D721Med (cell line): ENCODE results near the gene NAV2.

Experiments
- DNase-seq: peaks from one replicate; pipeline ENCODE4 v3.0.0; 2011; ENCODE audit warnings: low spot score; ENCODE audit not compliant: insufficient read length
- FAIRE-seq: peaks from 2 replicates; lab custom pipeline; 2011; peaks lifted over from hg19 to GRCh38; lab: Jason Lieb, UNC
- TF ChIP-seq, protein P1 (sequence below): IDR thresholded peaks from 2 replicates; pipeline ENCODE4 v1.5.1; 2012; ENCODE audit warnings: mild to moderate bottlenecking, control low read depth; ENCODE audit not compliant: insufficient read depth; ENCODE audit errors: missing control alignments

Gene NAV2

DNA sequence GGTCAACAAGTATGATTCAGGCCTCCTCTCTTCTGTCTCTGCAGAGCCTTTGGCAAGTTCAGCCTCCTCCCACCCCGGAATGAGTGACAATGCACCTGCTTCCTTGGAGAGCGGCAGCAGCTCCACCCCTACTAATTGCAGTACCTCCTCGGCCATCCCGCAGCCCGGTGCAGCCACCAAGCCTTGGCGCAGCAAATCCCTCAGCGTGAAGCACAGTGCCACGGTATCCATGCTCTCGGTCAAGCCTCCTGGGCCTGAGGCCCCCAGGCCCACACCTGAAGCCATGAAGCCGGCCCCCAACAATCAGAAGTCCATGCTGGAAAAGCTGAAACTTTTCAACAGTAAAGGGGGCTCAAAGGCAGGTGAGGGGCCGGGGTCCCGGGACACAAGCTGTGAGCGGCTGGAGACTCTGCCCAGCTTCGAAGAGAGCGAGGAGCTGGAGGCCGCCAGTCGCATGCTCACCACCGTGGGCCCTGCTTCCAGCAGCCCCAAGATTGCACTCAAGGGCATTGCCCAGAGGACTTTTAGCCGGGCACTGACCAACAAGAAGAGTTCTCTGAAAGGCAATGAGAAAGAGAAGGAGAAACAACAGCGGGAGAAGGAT lies 220.6 kb downstream of the NAV2 start:
- DNase-seq (no peak), FAIRE-seq (no peak)
- TF ChIP-seq, protein P1, sequence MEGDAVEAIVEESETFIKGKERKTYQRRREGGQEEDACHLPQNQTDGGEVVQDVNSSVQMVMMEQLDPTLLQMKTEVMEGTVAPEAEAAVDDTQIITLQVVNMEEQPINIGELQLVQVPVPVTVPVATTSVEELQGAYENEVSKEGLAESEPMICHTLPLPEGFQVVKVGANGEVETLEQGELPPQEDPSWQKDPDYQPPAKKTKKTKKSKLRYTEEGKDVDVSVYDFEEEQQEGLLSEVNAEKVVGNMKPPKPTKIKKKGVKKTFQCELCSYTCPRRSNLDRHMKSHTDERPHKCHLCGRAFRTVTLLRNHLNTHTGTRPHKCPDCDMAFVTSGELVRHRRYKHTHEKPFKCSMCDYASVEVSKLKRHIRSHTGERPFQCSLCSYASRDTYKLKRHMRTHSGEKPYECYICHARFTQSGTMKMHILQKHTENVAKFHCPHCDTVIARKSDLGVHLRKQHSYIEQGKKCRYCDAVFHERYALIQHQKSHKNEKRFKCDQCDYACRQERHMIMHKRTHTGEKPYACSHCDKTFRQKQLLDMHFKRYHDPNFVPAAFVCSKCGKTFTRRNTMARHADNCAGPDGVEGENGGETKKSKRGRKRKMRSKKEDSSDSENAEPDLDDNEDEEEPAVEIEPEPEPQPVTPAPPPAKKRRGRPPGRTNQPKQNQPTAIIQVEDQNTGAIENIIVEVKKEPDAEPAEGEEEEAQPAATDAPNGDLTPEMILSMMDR, result no peak

DNA sequence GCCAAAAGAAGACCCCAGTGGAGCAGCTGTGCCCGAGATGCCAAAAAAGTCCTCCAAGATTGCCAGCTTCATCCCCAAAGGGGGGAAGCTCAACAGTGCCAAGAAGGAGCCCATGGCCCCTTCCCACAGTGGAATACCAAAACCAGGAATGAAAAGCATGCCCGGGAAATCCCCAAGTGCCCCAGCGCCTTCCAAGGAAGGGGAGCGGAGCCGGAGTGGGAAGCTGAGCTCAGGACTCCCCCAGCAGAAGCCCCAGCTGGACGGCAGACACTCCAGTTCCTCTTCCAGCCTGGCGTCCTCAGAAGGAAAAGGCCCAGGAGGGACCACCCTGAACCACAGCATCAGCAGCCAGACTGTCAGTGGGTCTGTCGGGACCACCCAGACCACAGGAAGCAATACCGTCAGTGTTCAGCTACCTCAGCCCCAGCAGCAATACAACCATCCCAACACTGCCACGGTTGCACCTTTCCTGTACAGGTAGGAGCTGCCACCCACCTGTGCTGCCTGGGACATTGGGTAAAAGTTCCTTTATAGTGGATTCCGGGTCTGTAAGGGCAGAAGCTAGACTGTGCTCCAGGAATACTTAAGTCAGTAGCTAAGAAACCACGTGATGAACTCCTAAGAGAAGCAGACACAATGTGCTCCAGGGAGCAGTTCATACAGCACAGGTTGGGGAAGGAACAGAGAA lies 221.3 kb downstream of the NAV2 start:
- DNase-seq (no peak), FAIRE-seq (no peak)
- TF ChIP-seq, protein P1, result no peak

DNA sequence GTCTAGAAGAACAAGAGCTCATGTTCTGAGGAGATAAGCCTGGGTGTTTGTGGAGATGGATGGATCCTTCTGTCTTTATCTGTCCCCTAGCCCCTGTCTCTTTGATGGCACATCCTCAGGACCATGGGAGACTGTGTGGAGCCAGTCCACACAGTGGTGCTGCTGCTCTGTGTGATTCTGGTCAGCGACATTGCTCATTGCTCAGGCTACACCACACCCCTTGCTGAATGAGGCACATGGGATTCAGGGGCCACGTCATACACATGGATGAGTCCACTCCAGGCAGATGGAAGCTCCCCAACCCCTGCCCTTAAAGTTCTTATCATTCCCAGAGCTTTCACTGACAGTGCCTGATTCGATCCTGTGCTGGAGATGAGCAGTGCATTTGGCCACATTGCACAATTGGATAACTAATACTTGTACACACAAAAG lies 222.2 kb downstream of the NAV2 start:
- TF ChIP-seq, protein P1, result no peak
- DNase-seq (no peak), FAIRE-seq (no peak)

DNA sequence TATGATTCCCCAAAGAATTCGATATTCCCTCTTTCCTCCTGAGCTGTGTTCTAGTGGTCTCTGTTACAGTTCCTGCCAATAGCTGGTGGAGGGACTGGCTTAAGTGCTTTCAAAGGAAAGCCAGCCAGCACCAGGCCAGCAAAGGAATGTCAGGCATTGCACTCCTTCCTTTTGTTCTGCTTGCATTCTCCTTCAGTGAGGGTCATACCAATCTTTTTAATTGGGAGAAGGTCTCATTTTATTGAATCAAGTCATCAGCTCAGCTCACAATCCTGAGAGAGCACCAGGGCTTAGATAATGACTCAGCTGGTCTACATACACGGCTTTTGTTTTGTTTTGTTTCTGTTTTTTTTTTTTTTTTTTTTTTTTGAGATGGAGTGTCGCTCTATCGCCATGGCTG lies 222.9 kb downstream of the NAV2 start:
- FAIRE-seq (no peak), DNase-seq (no peak)
- TF ChIP-seq, protein P1, result no peak

DNA sequence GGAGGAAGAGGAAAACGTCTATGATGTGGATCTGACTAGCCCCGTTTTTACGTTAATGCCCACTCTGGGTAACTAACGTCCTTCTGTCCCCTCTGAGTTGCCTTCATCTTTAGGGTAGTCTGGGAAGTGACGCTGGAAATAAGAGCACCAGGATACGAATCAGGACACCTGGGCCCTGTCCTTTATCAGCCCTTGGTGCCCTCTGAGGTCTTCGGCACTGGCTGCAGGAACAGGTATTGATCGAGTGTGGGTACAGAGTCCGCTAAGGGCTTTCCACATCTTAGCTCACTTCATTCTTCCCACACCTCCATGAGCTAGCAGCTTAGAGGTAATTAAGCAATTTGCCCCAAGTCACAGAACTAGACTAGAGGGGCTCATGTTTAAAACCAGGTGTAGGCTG lies 223.8 kb downstream of the NAV2 start:
- TF ChIP-seq, protein P1, result no peak
- DNase-seq, result no peak
- no peak for FAIRE-seq

DNA sequence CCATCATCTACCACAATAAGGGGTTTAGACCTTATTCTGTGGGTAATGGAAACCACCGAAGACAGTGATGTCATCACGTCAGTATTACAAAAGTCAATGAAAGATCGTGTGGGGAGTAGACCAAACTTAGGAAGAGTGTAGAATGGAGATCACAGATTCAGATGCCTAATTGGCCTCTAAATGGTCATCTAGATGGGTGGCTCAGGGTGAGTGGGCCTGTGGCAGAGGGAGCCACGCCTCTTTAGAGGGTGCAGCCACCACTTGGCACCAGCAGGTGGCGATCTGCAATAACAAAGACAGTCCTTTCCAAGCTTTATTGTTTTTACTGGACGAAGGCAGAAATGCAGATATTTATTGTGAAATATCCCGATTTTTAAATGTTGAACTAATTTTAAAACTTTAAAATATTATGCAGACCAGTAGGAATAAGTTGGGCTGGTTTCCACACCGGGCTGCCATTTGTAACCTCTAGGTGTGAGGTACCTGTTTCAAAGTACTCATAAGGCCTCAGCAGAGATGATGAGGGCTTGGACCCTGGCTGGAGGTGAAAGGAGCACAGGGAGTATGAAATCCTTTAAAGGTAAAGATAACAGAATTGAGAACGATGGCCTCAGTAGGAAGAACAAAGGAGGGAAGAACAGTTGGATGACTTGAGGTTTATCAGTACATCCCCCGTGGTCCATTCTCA lies 225.7 kb downstream of the NAV2 start:
- TF ChIP-seq, protein P1, result peak; percentile 79
- DNase-seq (peak; percentile 33), FAIRE-seq (no peak)

DNA sequence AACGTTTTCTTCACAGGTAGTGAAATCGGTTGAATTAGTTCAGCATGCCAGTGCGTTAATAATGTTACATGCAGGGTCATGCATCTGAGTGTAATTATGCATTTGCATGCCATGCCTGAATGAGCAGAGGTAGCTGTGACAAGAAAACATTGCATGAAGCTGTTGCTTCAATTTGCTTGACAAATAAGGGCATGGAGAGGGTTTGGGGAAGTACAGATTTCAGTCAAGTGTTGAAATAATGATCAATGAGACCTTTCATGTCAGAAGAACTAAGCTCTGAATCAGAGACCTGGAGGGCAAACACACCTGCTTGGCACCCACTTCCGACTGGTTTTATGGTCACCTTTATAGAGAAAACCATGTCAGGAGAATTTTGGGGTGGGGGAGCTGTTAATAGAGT lies 226.2 kb downstream of the NAV2 start:
- DNase-seq (no peak), FAIRE-seq (no peak)
- TF ChIP-seq, protein P1, result no peak
